ENCODE measurements around the gene PDE4DIP.
"Not testable (repeated sequence)": the region's sequence is repeated elsewhere in the genome, so short reads cannot be mapped to it uniquely, and the experiment has no call there.

GRCh38 chr1:148844651-148845050 is 423 bp downstream of the PDE4DIP start:
- TF ChIP-seq, protein P1, sequence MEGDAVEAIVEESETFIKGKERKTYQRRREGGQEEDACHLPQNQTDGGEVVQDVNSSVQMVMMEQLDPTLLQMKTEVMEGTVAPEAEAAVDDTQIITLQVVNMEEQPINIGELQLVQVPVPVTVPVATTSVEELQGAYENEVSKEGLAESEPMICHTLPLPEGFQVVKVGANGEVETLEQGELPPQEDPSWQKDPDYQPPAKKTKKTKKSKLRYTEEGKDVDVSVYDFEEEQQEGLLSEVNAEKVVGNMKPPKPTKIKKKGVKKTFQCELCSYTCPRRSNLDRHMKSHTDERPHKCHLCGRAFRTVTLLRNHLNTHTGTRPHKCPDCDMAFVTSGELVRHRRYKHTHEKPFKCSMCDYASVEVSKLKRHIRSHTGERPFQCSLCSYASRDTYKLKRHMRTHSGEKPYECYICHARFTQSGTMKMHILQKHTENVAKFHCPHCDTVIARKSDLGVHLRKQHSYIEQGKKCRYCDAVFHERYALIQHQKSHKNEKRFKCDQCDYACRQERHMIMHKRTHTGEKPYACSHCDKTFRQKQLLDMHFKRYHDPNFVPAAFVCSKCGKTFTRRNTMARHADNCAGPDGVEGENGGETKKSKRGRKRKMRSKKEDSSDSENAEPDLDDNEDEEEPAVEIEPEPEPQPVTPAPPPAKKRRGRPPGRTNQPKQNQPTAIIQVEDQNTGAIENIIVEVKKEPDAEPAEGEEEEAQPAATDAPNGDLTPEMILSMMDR (IDR thresholded peaks at IDR 0.05) = not testable (repeated sequence)
- TF ChIP-seq POLR2A (IDR thresholded peaks at IDR 0.05) = not testable (repeated sequence)

Measured in upper lobe of left lung (tissue), 4 donors.